Measurements from ENCODE around the gene MPV17L. TPM values are rescaled to one million over a fixed set of nuclear protein-coding genes. Genes with fewer than 3 reads are reported as not detected.

MPV17L gene
- total RNA-seq, 2 experiments from 2014 or later: not detected

Other genes starting within 250 kb of the MPV17L start
- 10 to 100 TPM; 19.6 to 19.9 TPM for gene NPIPA5, start 17.5 kb upstream of the MPV17L start, total RNA-seq
- 1 to 10 TPM; 4.7 to 6.4 TPM for gene BMERB1, start 38.8 kb downstream of the MPV17L start, total RNA-seq
- 10 to 100 TPM; 85.4 to 85.5 TPM for gene MARF1, start 247.4 kb downstream of the MPV17L start, total RNA-seq

Data from activated CD4-positive, alpha-beta memory T cell treated with anti-CD3 and anti-CD28 coated beads, Interleukin-2, amount 10 ng/mL, durations not matched to agents 7 days and 5 days (primary cell).